Neural progenitor cell (in vitro differentiated cells): ENCODE results near the gene B3GAT1. TPM values are rescaled to one million over a fixed set of nuclear protein-coding genes. Genes with fewer than 3 reads are reported as not detected.

Experiments
- DNase-seq: peaks from one replicate; pipeline ENCODE4 v3.0.0-alpha.2; 2016; ENCODE audit warnings: low spot score
- H2AFZ ChIP-seq: fragments of 200-600 bp; sonication (generic); replicated peaks from 2 replicates; pipeline ENCODE4 v1.6.1; 2016; ENCODE audit warnings: antibody characterized with exemption
- H3F3A ChIP-seq: fragments of 200-600 bp; sonication (generic); 2 replicates; pipeline ENCODE4 v1.6.1; 2016; ENCODE audit warnings: antibody characterized with exemption, low read depth
- H3K27ac ChIP-seq: fragments of 200-600 bp; sonication (generic); 2 replicates; pipeline ENCODE4 v1.5.1; 2016; ENCODE audit warnings: mild to moderate bottlenecking
- H3K27me3 ChIP-seq: fragments of 200-600 bp; sonication (generic); 2 replicates; pipeline ENCODE4 v1.6.1; 2016; ENCODE audit warnings: mild to moderate bottlenecking, moderate library complexity
- H3K36me3 ChIP-seq: fragments of 200-600 bp; sonication (generic); 2 replicates; pipeline ENCODE4 v1.5.1; 2016
- H3K4me1 ChIP-seq: fragments of 200-600 bp; sonication (generic); 2 replicates; pipeline ENCODE4 v1.6.1; 2016; ENCODE audit warnings: mixed run types
- H3K4me2 ChIP-seq: fragments of 200-600 bp; sonication (generic); 2 replicates; pipeline ENCODE4 v1.6.1; 2016
- H3K4me3 ChIP-seq: fragments of 200-600 bp; sonication (generic); 2 replicates; pipeline ENCODE4 v1.5.1; 2016
- H3K79me2 ChIP-seq: fragments of 200-600 bp; sonication (generic); 2 replicates; pipeline ENCODE4 v1.6.1; 2016; ENCODE audit warnings: low read depth
- H3K9ac ChIP-seq: fragments of 200-600 bp; sonication (generic); 2 replicates; pipeline ENCODE4 v1.6.1; 2016
- H3K9me3 ChIP-seq: fragments of 200-600 bp; sonication (generic); 2 replicates; pipeline ENCODE4 v1.5.1; 2016; ENCODE audit warnings: low read depth
- H4K20me1 ChIP-seq: fragments of 200-600 bp; sonication (generic); 2 replicates; pipeline ENCODE4 v1.6.1; 2016; ENCODE audit warnings: low read depth
- H3K27ac Mint-ChIP-seq: 3 replicates; pipeline ENCODE4 v1.8.0; 2021; ENCODE audit warnings: mixed read lengths
- H3K27me3 Mint-ChIP-seq: 2 replicates; pipeline ENCODE4 v1.8.0; 2022; ENCODE audit warnings: low read depth, mild to moderate bottlenecking, inconsistent platforms, moderate library complexity, mixed read lengths; ENCODE audit not compliant: insufficient read depth
- H3K36me3 Mint-ChIP-seq: 3 replicates; pipeline ENCODE4 v1.8.0; 2021; ENCODE audit warnings: mixed read lengths
- H3K4me1 Mint-ChIP-seq: 3 replicates; pipeline ENCODE4 v1.8.0; 2021; ENCODE audit warnings: mixed read lengths
- H3K4me3 Mint-ChIP-seq: 3 replicates; pipeline ENCODE4 v1.8.0; 2021; ENCODE audit warnings: mild to moderate bottlenecking, moderate library complexity, mixed read lengths
- H3K9me3 Mint-ChIP-seq: 3 replicates; pipeline ENCODE4 v1.8.0; 2020; ENCODE audit warnings: mixed read lengths
- CTCF ChIP-seq: fragments of 200-600 bp; sonication (generic); IDR thresholded peaks from 2 replicates; pipeline ENCODE4 v1.5.1; 2017; ENCODE audit warnings: antibody characterized with exemption, mild to moderate bottlenecking
- EZH2 ChIP-seq: fragments of 200-600 bp; sonication (generic); IDR thresholded peaks from 2 replicates; pipeline ENCODE4 v1.6.1; 2017; ENCODE audit warnings: antibody characterized with exemption, mild to moderate bottlenecking, moderate library complexity
- EZH2phosphoT487 ChIP-seq: fragments of 200-600 bp; sonication (generic); IDR thresholded peaks from 2 replicates; pipeline ENCODE4 v1.6.1; 2017; ENCODE audit warnings: antibody characterized with exemption
- total RNA-seq: library from RNA; depleted of rRNA; stranded (reverse); fragments of >200 nt; gene quantifications from 2 replicates; pipeline ENCODE4 v1.2.3, GENCODE V29; 2015; ENCODE audit warnings: low replicate concordance

Gene B3GAT1
- total RNA-seq, 1 donor from 2014 or later = 11.0 TPM

GRCh38 chr11:134331354-134332188, 80.5 kb downstream of the B3GAT1 start, which contains the start of gene GLB1L2:
Gene GLB1L2 (plus strand): TSS chr11:134331988. CDS start chr11:134332062, 74 bp downstream.
- Histone ChIP-seq H3K4me1 (peaks cover 8% of the 10 kb centered on the region), H3F3A (peaks cover 16% of the 10 kb centered on the region), H3K9ac (no peak within 1 kb of the TSS), H3K4me2 (peak within 1 kb of the TSS; percentile 94), H2AFZ (peak within 1 kb of the TSS; percentile 85), H3K27ac (no peak within 1 kb of the TSS), H3K36me3 (no peaks in the 10 kb centered on the region), H3K9me3 (no peaks in the 10 kb centered on the region), H4K20me1 (peaks cover 14% of the 10 kb centered on the region), H3K4me3 (peak within 1 kb of the TSS; percentile 66), H3K79me2 (no peaks in the 10 kb centered on the region), H3K27me3 (peaks cover 75% of the 10 kb centered on the region)
- H3K36me3 Mint-ChIP-seq = peaks cover 7% of the 10 kb centered on the region
- peaks cover 22% of the 10 kb centered on the region for H3K4me1 Mint-ChIP-seq
- H3K27ac Mint-ChIP-seq = no peak within 1 kb of the TSS
- peaks cover 22% of the 10 kb centered on the region for H3K27me3 Mint-ChIP-seq
- H3K9me3 Mint-ChIP-seq = peaks cover 6% of the 10 kb centered on the region
- no peak for TF ChIP-seq CTCF
- peak; percentile 57 for TF ChIP-seq EZH2phosphoT487
- peak; percentile 41 for TF ChIP-seq EZH2
- H3K4me3 Mint-ChIP-seq = peak within 1 kb of the TSS; percentile 87
- peak; percentile 91 for DNase-seq

GRCh38 chr11:134330611-134331353, 81.3 kb downstream of the B3GAT1 start:
- Histone ChIP-seq H4K20me1 (peaks cover 14% of the 10 kb centered on the region), H3K27ac (no peak overlapping the region), H3K9me3 (no peaks in the 10 kb centered on the region), H3K9ac (no peak overlapping the region), H3K36me3 (no peaks in the 10 kb centered on the region), H2AFZ (no peak overlapping the region), H3K79me2 (no peaks in the 10 kb centered on the region), H3K4me1 (peaks cover 8% of the 10 kb centered on the region), H3K27me3 (peaks cover 73% of the 10 kb centered on the region), H3F3A (peaks cover 16% of the 10 kb centered on the region), H3K4me2 (peak overlapping the region; percentile 82), H3K4me3 (peak overlapping the region; percentile 45)
- H3K36me3 Mint-ChIP-seq = peaks cover 7% of the 10 kb centered on the region
- peak; percentile 59 for DNase-seq
- H3K9me3 Mint-ChIP-seq = peaks cover 6% of the 10 kb centered on the region
- H3K4me3 Mint-ChIP-seq = peak overlapping the region; percentile 87
- no peak overlapping the region for H3K27ac Mint-ChIP-seq
- H3K4me1 Mint-ChIP-seq = peaks cover 20% of the 10 kb centered on the region
- TF ChIP-seq EZH2 = peak; percentile 70
- TF ChIP-seq EZH2phosphoT487 = peak; percentile 65
- TF ChIP-seq CTCF = no peak
- peaks cover 22% of the 10 kb centered on the region for H3K27me3 Mint-ChIP-seq

Other genes with a start within 250 kb of the B3GAT1 start
- gene NCAPD3, start 188.3 kb downstream of the B3GAT1 start, total RNA-seq = 41.0 and 45.0 TPM in 2 replicates
- 17.6 and 19.5 TPM in 2 replicates for gene VPS26B, start 187.6 kb downstream of the B3GAT1 start, total RNA-seq
- 76.0 and 109 TPM in 2 replicates for gene THYN1, start 158.9 kb downstream of the B3GAT1 start, total RNA-seq
- gene ACAD8, start 158.7 kb downstream of the B3GAT1 start, total RNA-seq = 34.5 and 48.4 TPM in 2 replicates
- 0.09 TPM in 1 of 2 replicates, not detected in the other for gene GLB1L3, start 135.9 kb downstream of the B3GAT1 start, total RNA-seq
- gene GLB1L2, start 80.3 kb downstream of the B3GAT1 start, total RNA-seq = 2.0 and 5.5 TPM in 2 replicates